ENCODE measurements around the gene RHBDF1.
"Not testable (repeated sequence)": the region's sequence is repeated elsewhere in the genome, so short reads cannot be mapped to it uniquely, and the experiment has no call there.

- TF ChIP-seq, protein P1, sequence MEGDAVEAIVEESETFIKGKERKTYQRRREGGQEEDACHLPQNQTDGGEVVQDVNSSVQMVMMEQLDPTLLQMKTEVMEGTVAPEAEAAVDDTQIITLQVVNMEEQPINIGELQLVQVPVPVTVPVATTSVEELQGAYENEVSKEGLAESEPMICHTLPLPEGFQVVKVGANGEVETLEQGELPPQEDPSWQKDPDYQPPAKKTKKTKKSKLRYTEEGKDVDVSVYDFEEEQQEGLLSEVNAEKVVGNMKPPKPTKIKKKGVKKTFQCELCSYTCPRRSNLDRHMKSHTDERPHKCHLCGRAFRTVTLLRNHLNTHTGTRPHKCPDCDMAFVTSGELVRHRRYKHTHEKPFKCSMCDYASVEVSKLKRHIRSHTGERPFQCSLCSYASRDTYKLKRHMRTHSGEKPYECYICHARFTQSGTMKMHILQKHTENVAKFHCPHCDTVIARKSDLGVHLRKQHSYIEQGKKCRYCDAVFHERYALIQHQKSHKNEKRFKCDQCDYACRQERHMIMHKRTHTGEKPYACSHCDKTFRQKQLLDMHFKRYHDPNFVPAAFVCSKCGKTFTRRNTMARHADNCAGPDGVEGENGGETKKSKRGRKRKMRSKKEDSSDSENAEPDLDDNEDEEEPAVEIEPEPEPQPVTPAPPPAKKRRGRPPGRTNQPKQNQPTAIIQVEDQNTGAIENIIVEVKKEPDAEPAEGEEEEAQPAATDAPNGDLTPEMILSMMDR (IDR thresholded peaks at IDR 0.05) = not testable (repeated sequence)
- TF ChIP-seq POLR2A (IDR thresholded peaks at IDR 0.05); POLR2AphosphoS5 (IDR thresholded peaks at IDR 0.05; ENCODE audit: insufficient read depth in 1 of 2, low read depth in 1 of 2): not testable (repeated sequence)
Measured at GRCh38 chr16:38206-38605, 34.2 kb downstream of the RHBDF1 start.
